HG03097 (cell line): ENCODE results near the gene ASPHD1.
"Not testable (repeated sequence)": the region's sequence is repeated elsewhere in the genome, so short reads cannot be mapped to it uniquely, and the experiment has no call there.

Experiments
- ATAC-seq: cut with Tn5 transposase; IDR thresholded peaks from one replicate; pipeline ENCODE4 v1.9.1; 2021; ENCODE audit not compliant: unreplicated experiment, low FRiP score

Gene ASPHD1

GRCh38 chr16:29927070-29927905 is 27.0 kb downstream of the ASPHD1 start:
- ATAC-seq = no peak

GRCh38 chr16:29931750-29932149 is 31.5 kb downstream of the ASPHD1 start:
- not testable (repeated sequence) for ATAC-seq

GRCh38 chr16:29940656-29941055 is 40.4 kb downstream of the ASPHD1 start:
- no peak for ATAC-seq

- no peak for ATAC-seq
Observed at GRCh38 chr16:29943846-29944799, 43.8 kb downstream of the ASPHD1 start.

GRCh38 chr16:29947897-29948296 is 47.6 kb downstream of the ASPHD1 start:
- no peak for ATAC-seq

GRCh38 chr16:29950806-29951461 is 50.6 kb downstream of the ASPHD1 start:
- ATAC-seq = no peak

- no peak for ATAC-seq
Observed at GRCh38 chr16:29951625-29952365, 51.5 kb downstream of the ASPHD1 start.
